Ectodermal cell (in vitro differentiated cells): ENCODE results near the gene NR2F1-AS1.
A peak's percentile ranks its signal among the peaks of the same experiment; 100 is the strongest.

Experiments
- H3K27ac ChIP-seq: 2 replicates; pipeline ENCODE4 v1.7.0; 2013; ENCODE audit warnings: mild to moderate bottlenecking, low read depth, low read length; ENCODE audit not compliant: insufficient read depth, poor library complexity, severe bottlenecking
- H3K27me3 ChIP-seq: 2 replicates; pipeline ENCODE4 v1.7.0; 2013; ENCODE audit warnings: mild to moderate bottlenecking, low read length; ENCODE audit not compliant: insufficient read depth, control insufficient read depth, poor library complexity, severe bottlenecking
- H3K36me3 ChIP-seq: one replicate; pipeline ENCODE4 v1.7.0; 2013; ENCODE audit warnings: low read length; ENCODE audit not compliant: control insufficient read depth, insufficient read depth
- H3K4me1 ChIP-seq: one replicate; pipeline ENCODE4 v1.7.0; 2013; ENCODE audit warnings: low read length; ENCODE audit not compliant: control insufficient read depth, insufficient read depth
- H3K4me3 ChIP-seq: 2 replicates; pipeline ENCODE4 v1.7.0; 2013; ENCODE audit warnings: low read depth, low read length, control low read depth; ENCODE audit not compliant: insufficient read depth
- H3K9me3 ChIP-seq: 2 replicates; pipeline ENCODE4 v1.7.0; 2013; ENCODE audit warnings: mild to moderate bottlenecking, low read length, moderate library complexity; ENCODE audit not compliant: control insufficient read depth
- WGBS, 2 experiments: methylation state at CpG; one replicate each; pipeline ENCODE4 v1.1.7; 2013; ENCODE audit warnings: missing lambda C conversion rate in 2 of 2; 5-methylcytosine and 5-hydroxymethylcytosine counted together

Gene NR2F1-AS1

DNA sequence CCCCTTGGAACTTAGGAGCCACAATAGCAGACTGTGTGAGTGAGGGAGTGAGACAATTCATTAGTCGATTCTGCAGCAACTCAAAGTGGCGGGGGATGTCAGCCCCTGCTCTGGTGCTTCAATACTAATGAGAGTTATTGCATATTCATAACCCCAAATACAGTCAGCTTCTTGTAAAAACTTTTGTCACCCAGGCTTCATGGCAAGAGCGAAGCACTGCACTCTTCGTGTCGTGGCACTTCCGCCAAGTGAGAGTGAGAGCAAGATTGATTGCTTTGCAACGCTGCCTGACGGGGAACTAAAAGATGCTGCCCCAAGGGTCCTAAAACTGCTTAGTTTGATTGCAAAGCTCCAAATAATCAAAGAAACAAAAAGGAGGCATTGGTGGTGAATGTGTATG is 150.9 kb downstream of the NR2F1-AS1 start:
- WGBS, 2 experiments: 74 to 80% methylated on average over 8 of the region's 8 CpGs
- Histone ChIP-seq H3K9me3 (no peaks in the 10 kb centered on the region), H3K36me3 (no peaks in the 10 kb centered on the region), H3K27ac (no peak overlapping the region), H3K27me3 (no peaks in the 10 kb centered on the region), H3K4me3 (no peak overlapping the region), H3K4me1 (peaks cover 6% of the 10 kb centered on the region)

DNA sequence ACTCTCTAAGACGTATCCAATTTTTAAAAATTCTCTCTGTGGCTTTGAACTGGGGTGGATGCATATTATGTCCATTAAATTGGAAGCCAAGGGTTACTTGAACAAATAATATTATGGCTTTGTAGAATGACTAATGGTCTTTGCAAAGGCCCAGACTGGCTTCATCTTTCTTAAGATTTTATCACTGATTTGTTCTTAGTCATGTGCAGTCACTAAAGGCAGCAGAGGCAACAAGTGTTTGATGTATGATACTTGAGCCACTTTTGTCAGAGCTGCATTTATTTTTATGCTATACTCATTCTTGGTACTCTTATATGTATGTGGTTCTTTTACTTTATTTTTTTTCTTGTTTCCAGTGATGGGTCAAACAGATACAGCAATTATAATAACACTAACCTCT is 152.2 kb downstream of the NR2F1-AS1 start:
- Histone ChIP-seq H3K27me3 (no peaks in the 10 kb centered on the region), H3K36me3 (no peaks in the 10 kb centered on the region), H3K9me3 (no peaks in the 10 kb centered on the region), H3K27ac (no peak overlapping the region), H3K4me1 (peaks cover 8% of the 10 kb centered on the region), H3K4me3 (no peak overlapping the region)
- 96 to 100% methylated on average over 1 of the region's 1 CpG for WGBS, 2 experiments

DNA sequence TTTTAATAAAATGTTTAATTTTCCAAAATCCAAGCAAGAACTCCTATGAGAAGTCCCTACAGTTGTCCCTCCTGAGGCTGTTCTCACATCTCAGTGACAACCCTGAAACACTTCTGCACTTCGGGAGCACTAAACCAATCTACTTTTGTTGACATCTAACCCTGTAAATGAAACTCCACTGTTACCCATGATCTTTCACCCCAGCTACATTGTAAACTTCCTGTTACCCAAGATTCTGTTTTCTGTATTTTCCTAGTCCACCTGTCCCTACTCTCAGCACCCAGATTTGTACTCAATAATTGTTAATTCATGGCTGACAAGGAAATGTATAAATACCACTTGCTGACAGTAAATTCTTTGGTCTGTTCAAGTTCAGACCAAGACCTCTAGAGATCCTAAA is 153.7 kb downstream of the NR2F1-AS1 start:
- no peak overlapping the region for H3K4me3 ChIP-seq
- no peak overlapping the region for H3K27ac ChIP-seq
- H3K4me1 ChIP-seq: peaks cover 21% of the 10 kb centered on the region
- no peaks in the 10 kb centered on the region for H3K27me3 ChIP-seq
- H3K9me3 ChIP-seq: no peaks in the 10 kb centered on the region
- no peaks in the 10 kb centered on the region for H3K36me3 ChIP-seq
- WGBS, 2 experiments: 83 to 85% methylated on average over 1 of the region's 1 CpG

DNA sequence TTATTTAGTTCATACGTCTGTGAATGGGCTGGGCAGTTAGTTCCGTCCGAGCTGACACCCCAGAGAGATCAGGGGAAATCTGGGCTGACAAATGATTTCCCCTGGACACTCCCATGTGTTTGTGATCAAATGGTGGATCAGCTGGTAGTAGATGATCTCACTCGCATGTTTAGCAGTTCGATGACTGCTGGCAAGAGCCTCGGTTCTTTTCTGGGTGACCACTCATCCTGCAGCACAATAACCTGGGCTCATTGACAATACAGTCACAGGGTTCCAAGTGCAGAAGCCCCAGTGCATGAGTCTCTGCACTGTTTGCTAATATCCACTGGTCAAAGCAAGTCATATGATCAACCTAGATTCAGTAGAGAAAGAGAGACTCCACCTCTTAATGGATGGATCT is 155.9 kb downstream of the NR2F1-AS1 start:
- 92 to 93% methylated on average over 6 of the region's 6 CpGs for whole genome bisulfite sequencing, 2 experiments
- Histone ChIP-seq H3K27ac (no peak overlapping the region), H3K9me3 (no peaks in the 10 kb centered on the region), H3K27me3 (no peaks in the 10 kb centered on the region), H3K4me1 (peaks cover 36% of the 10 kb centered on the region), H3K36me3 (no peaks in the 10 kb centered on the region), H3K4me3 (no peak overlapping the region)

DNA sequence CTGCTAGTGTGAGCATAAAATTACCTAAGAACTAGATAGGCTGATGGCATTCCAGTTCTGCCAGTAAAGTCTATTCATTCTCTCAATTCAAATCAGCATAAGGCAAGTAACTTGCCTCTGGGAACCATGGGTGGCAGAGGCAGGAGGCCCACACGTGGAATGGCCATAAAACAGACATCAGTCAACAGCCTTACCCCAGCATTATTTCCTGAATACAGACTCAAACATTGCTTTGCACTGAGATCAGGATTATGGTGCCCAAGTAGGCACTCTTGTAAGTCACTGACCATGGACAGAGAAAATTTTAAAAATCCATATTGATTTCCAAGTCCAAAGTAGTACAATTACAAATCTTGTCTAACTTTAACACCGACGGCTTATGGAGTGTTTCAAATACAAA is 157.7 kb downstream of the NR2F1-AS1 start:
- Histone ChIP-seq H3K4me3 (no peak overlapping the region), H3K36me3 (no peaks in the 10 kb centered on the region), H3K4me1 (peaks cover 38% of the 10 kb centered on the region), H3K27me3 (no peaks in the 10 kb centered on the region), H3K9me3 (no peaks in the 10 kb centered on the region), H3K27ac (no peak overlapping the region)
- 68 to 72% methylated on average over 3 of the region's 3 CpGs for WGBS, 2 experiments

DNA sequence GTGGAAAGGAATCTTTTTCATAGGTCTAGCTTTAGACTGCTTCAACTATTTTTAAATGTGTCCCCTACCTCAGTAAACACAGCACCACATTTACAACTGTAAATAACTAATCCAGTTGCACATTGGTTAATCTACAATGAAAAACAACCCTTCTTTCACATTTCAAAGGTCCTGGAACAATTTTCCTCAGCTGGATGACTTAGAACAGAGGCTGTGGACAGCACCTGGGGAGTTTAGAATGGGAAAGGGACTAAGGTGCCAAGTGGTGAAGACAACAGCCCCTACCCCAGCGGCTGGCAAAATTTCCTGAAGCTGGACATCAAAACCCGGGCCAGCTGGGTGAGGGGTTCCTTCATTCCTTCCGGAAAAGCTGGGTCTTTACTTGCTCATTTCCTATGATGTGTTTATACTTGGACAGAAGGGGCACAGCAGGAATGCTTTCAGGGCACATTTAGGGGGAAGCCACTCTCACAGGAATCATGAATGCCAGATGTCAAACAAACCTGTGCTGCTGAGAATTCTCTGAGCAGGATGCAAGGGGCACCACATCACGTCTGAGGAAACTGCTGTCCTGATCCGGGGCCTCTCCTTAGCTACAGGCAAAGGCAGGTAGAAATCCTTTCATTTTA is 158.3 kb downstream of the NR2F1-AS1 start:
- Histone ChIP-seq H3K9me3 (no peaks in the 10 kb centered on the region), H3K4me3 (no peak overlapping the region), H3K27me3 (no peaks in the 10 kb centered on the region), H3K27ac (peak overlapping the region; percentile 28), H3K4me1 (peaks cover 38% of the 10 kb centered on the region), H3K36me3 (no peaks in the 10 kb centered on the region)
- 19 to 20% methylated on average over 4 to 5 of the region's 5 CpGs for WGBS, 2 experiments

DNA sequence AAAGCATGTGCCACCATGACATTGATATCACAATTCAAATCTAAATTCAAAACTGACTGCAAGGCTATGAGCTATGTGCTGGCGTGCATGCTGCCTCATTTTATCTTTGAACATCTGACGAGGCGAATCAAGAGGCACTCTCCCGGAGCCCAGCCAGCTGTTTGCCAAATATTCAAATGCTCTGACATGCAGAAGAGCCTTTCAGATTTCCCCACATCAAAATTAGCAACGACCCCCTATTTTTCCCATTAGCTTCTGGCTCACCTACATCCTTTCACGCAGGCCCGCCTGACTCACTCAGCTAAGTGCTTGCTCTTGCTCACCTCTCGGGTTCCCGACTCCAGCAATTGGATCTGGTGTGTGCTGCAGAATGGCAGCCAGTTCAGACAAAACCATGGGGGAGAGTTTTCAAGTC is 159.0 kb downstream of the NR2F1-AS1 start:
- H3K9me3 ChIP-seq: no peaks in the 10 kb centered on the region
- no peaks in the 10 kb centered on the region for H3K36me3 ChIP-seq
- no peak overlapping the region for H3K4me3 ChIP-seq
- peaks cover 43% of the 10 kb centered on the region for H3K4me1 ChIP-seq
- WGBS, 2 experiments: 32 to 34% methylated on average over 9 of the region's 9 CpGs
- no peaks in the 10 kb centered on the region for H3K27me3 ChIP-seq
- peak overlapping the region; percentile 4 for H3K27ac ChIP-seq

DNA sequence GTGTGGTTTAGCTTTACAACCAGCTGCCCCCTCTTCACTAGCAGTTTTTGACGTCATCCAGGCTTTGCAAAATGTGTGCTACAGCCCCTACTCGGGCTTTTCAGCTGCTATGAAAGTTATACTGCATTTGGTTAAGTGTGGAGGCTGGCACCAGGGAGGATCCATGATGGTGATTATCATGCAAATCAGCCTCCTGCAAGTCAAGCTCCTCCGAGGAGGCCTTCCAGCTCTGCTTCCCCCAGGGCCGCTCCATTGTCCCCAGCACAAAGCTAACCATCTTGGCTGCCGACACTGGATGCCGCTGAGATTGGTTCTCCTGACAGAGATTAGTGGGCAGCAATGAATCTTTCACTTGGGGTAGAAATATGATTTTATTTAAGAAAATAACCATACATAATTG is 159.6 kb downstream of the NR2F1-AS1 start:
- Histone ChIP-seq H3K9me3 (no peaks in the 10 kb centered on the region), H3K36me3 (no peaks in the 10 kb centered on the region), H3K27ac (peak overlapping the region; percentile 4), H3K27me3 (no peaks in the 10 kb centered on the region), H3K4me1 (peaks cover 43% of the 10 kb centered on the region), H3K4me3 (no peak overlapping the region)
- WGBS, 2 experiments: 0 to 4% methylated on average over 6 of the region's 6 CpGs

DNA sequence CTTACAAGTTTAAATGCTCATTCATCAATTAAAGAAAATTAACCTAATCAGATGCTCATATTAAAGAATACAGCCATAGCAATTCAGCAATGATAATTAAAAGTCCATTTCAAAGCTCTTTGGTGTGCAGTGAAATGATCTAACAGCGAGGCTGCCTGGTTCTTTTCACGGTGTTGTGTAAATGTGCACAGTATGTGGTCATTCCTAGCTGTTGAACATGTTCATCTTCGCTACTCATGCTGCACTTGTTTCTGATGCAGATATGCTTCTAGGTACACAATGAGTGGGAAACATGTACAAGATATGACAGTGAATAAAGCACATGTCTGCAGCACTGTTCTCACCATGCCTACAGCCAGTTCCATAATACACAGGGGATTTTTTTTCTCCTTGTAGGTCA is 163.5 kb downstream of the NR2F1-AS1 start:
- WGBS, 2 experiments: 77 to 89% methylated on average over 3 of the region's 3 CpGs

DNA sequence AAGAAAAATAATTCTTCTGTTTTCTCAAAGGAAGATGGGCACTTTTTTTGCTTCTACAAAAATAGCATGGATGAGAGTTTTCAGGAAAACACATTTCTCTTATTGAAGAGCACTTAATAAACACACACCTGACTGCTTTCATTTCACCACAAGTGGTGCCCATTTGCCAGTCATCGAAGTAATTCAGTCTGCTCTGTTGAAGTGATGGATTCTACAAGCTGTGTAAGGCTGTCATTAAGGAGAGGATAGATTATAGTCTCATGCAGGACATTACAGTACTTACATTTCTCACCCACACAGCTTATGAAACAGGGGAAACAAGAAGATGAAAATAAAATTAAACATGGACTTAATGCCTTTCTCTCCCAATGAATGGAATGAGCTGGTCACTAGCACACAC is 165.2 kb downstream of the NR2F1-AS1 start:
- Histone ChIP-seq H3K27ac (no peak overlapping the region), H3K27me3 (no peaks in the 10 kb centered on the region), H3K9me3 (no peaks in the 10 kb centered on the region), H3K4me3 (no peak overlapping the region), H3K4me1 (peaks cover 15% of the 10 kb centered on the region), H3K36me3 (no peaks in the 10 kb centered on the region)
- WGBS, 2 experiments: 83% methylated on average over 1 of the region's 1 CpG; no CpG with 5 or more reads in 1 of the 2 experiments

More for the DNA sequence above, 163.5 kb downstream of the NR2F1-AS1 start:
- no peak overlapping the region for H3K27ac ChIP-seq
- H3K9me3 ChIP-seq: no peaks in the 10 kb centered on the region
- H3K4me3 ChIP-seq: no peak overlapping the region
- no peaks in the 10 kb centered on the region for H3K27me3 ChIP-seq
- H3K4me1 ChIP-seq: peaks cover 30% of the 10 kb centered on the region
- no peaks in the 10 kb centered on the region for H3K36me3 ChIP-seq

DNA sequence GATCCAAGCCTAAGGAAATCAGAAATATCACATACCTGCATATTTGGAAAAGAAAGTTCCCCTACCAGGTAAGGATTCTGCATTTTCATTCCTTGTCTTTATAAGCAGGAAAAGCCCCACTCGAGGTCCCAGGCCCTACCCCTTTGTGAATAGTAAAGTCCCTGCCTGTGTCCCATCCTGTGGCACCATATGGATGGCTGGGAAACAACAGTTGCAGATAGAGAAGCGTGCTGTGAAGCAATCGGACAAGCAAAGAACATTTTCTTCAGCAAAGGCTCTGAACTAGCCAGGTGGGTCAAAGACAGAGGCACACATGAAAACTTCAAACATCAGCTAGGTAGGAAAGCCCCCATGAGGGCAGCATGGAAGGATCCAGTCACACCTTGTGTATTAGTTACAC is 169.3 kb downstream of the NR2F1-AS1 start:
- WGBS, 2 experiments: 90 to 94% methylated on average over 3 of the region's 3 CpGs
- H3K4me3 ChIP-seq: no peak overlapping the region
- H3K4me1 ChIP-seq: peaks cover 13% of the 10 kb centered on the region
- no peaks in the 10 kb centered on the region for H3K9me3 ChIP-seq
- H3K36me3 ChIP-seq: no peaks in the 10 kb centered on the region
- H3K27me3 ChIP-seq: no peaks in the 10 kb centered on the region
- no peak overlapping the region for H3K27ac ChIP-seq
